ENCODE data around the gene TEKT5.
"Not testable (repeated sequence)": the region's sequence is repeated elsewhere in the genome, so short reads cannot be mapped to it uniquely, and the experiment has no call there.

The TEKT5 gene

DNA sequence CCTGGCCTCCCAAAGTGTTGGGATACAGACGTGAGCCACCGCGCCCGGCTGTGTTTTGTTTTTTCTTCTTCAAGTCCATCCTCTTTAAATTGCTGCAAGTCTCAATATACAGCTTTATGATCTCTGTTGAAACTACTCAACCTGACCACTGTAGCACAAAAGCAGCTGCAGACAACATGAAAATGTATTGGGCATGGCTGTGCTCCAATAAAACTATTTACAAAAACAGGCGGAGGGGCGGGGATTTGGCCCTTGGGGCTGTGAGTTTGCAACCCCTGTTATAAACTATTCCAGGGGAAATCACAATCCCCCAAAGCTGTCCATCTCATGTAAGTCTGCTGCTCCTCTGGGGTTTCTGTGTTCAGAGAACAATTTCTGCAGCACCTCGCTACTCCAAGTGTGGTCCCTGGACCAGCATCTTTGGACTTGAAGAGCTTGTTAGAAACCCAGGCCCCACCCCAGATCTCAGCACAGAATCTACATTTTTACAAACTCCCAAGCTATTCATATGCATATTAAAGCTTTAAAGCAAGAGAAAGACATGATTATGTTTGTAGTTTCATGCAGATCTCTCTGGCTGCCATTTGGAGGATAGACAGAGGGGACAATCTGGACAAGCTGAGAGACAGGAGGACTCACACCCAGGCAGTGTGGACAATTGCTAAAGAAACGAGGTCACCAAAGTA is 33.6 kb downstream of the TEKT5 start:
- no peak for DNase-seq (ENCODE audit: low read depth in 1 of 2, low spot score in 1 of 2)

- no peak for DNase-seq (ENCODE audit: low read depth in 1 of 2, low spot score in 1 of 2)
Observed at GRCh38 chr16:10658943-10659342, 35.8 kb downstream of the TEKT5 start.

DNA sequence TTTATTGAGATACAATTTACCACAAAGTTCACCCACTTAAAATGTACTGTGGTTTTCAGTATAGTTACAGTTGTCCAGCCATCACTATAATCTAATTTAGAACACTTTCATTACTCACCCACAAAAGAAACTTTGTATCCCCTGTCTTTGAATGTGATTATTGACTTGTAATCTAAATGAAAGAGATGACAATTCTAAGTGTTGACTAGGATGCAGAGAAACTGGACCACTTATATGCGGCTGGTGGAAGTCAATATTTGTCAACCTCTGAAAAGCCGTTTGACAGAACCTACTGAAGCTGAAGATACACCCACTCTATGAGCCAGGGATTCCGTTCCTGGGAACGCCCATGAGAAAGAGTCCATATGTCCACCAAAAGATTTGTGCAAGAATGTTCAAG is 36.8 kb downstream of the TEKT5 start:
- DNase-seq (ENCODE audit: low read depth in 1 of 2, low spot score in 1 of 2), result no peak

GRCh38 chr16:10656618-10657017 is 38.1 kb downstream of the TEKT5 start:
- no peak for DNase-seq (ENCODE audit: low read depth in 1 of 2, low spot score in 1 of 2)

DNA sequence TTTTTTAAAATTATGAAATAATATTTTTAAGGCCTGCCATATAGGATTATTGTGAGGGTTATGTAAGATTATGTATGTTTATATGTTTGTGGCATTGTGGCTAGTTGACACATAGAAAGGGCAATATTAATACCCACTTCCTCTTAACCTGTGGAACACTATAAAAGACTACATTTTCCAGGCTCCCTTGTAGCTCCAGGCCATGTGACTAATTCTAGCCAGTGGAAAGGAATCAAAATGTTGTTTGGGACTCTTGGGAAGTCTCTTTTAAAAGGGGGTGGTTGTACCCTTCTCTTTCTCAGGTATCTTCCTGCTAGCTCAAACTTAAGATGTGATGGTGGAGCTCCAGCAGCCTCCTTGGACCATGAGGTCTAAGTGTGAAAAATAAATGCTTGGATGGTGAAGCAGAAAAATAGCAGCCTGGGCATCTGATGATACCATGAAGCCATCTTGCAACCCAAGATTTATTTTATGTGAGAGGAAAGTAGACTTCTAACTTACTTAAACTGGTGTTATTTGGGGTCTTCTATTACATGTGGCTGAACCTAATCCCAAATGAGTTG is 39.2 kb downstream of the TEKT5 start:
- no peak for DNase-seq (ENCODE audit: low read depth in 1 of 2, low spot score in 1 of 2)

DNA sequence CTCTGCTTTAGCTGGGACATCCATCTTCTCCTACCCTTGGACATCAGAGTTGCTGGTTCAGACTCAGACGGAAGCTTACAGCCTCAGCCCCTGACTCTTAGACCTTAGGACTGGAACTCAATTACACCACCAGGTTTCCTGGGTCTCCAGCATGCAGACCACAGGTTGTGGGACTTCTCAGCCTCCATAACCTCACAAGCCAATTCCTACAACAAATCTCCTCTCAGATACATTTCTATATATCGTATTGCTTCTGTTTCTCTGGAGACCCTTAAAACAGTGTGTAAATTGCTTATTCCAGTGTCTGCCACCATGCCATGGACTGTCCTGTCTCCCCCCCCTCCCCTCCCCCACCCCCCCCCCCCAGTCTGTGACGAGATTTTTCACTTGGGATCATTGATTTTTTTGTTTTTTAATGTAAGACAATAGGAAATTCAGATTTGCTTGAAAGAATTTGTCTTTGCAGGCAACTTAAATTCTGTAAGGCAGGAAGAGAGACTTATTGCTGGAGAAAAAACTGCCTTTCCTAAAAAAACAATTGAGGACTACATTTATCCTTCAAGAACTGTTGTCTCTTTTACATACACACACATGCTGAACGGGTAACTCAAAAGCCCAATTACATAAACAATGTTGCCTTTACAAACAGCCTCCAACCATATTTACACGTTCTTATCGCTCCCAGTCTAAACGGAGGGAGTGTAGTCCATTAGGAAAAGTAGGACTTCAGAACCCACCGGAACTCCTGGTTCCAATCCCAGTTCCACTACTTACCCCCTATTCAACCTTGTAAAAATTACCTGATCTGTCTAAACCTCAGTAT is 39.9 kb downstream of the TEKT5 start:
- no peak for DNase-seq (ENCODE audit: low read depth in 1 of 2, low spot score in 1 of 2)

- DNase-seq (ENCODE audit: low read depth in 1 of 2, low spot score in 1 of 2), result no peak
Observed at GRCh38 chr16:10652730-10653590, 41.8 kb downstream of the TEKT5 start.

DNA sequence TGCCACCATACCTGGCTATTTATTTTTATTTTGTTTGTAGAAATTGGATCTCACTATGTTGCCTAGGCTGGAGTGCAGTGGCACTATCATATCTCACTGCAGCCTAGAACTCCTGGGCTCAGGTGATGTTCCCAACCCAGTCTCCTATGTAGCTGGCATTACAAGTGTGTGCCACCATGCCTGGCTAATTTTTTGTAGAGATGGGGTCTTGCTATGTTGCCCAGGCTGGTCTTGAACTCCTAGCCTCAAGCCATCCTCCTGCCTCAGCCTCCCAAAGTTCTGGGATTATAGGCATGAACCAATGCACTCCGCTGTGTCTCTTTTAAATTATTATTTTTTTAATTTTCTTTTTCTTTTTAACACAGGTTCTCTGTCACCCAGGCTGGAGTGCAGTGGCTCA is 45.6 kb downstream of the TEKT5 start:
- not testable (repeated sequence) for DNase-seq (ENCODE audit: low read depth in 1 of 2, low spot score in 1 of 2)

DNA sequence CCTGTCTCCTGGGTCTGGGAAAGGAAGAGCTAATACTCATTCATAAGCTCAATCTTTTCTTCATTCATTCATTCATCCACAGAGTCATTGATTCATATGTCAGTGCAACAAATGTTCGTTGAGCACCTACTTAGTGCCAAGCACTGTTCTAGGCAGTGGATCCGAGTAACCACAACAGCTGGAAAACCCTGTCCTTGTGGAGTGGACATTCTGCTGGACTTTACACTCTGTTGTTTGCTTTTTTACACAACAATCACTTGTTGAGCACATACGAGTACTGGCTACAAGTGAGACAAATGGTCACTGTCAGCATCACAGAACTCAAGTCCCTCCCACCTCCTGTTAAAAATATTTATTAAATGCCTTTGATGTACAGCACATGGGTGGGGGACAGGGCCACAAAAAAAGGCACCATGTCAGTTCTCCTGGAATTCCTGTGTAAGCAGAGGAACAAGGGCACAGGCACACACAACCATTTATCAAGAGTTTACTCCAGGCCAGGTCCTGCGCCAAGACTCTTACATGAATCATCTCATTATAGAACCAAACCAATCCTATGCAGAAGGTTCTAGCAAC is 46.9 kb downstream of the TEKT5 start:
- DNase-seq (ENCODE audit: low read depth in 1 of 2, low spot score in 1 of 2), result no peak

DNA sequence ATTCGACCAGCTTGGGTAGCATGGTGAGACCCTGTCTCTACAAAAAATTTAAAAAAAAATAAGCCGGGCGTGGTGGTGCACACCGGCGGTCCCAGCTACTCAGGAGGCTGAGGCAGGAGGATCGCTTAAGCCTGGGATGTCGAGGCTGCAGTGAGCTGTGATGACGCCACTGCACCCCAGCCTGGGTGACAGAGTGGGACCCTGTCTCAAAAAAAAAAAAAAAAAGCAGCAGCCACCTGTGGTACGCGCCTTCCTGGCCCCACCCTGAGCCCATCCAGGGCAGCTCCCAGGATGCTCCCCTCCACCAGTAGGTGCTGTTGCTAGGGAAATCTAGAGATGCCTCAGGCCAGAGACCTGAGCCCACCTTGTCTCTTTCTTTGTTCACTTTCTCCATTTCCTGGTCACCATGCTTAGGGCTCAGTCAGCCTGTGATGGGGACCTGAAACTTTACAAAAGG is 47.4 kb downstream of the TEKT5 start:
- DNase-seq (ENCODE audit: low read depth in 1 of 2, low spot score in 1 of 2), result no peak

DNA sequence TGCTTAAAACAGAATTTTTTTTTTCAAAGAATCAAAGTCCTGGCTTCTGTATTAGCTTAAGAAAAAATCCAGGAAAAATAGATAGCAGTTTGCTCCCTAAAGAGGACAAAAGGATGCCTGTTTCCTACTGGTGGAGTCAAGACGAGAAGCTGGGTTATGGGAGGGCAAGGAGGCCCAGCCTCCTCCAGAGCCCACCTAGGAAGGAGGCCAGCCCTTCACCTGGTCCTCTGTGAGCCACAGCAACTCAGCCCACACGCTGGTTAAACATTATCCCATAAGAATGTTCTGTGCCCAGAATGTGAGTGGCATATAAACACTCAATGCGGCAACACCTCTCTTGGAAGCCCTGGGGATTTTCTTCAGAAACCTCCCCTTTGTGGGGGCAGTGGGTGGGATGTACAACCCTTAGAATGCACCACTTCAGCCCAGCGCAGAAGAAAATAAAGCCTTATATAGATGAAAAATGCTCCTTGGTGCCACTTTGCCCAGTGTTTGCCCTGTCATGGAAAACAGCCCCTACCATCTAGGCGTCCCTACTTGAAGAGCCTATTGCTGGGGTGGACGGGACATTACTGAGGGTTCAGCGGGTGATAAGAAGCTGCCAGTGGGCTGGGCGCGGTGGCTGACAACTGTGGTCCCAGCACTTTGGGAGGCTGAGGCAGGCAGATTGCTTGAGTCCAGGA is 48.0 kb downstream of the TEKT5 start:
- no peak for DNase-seq (ENCODE audit: low read depth in 1 of 2, low spot score in 1 of 2)

DNA sequence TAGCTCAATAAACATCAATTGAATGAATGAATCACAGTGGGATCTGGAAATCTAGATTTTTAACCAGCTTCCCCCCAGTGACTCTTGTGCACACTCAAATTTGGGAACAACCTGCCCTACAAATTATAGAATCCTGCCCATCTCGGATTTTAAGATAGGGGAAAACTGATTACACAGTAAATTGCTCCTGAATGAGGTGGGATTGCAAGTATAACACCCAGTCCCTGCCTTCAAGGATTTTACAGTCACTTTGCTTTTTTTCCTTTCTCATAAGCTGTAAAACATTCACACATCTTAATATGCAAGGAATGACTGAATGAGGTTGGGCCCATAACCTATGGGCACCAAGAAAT is 48.5 kb downstream of the TEKT5 start:
- no peak for DNase-seq (ENCODE audit: low read depth in 1 of 2, low spot score in 1 of 2)

DNA sequence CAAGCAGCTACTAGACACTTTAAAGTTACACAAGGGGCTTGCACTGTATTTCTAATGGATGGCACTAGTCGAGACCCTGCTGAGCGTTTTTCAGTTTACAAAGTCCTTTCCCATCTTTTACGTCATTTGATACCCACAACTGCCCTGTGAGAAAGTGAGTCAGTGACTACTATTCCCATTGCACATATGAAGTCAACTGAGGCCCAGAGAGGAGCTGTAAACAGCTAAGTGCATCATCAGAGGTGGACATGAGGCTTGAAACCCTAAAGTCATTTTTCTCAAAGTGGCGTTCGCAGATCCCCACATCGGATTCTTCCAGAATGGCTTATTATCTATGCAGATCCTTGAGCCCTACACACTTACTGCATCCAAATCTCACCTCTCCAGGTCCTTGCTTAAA is 50.6 kb downstream of the TEKT5 start:
- DNase-seq (ENCODE audit: low read depth in 1 of 2, low spot score in 1 of 2), result no peak

- DNase-seq (ENCODE audit: low read depth in 1 of 2, low spot score in 1 of 2), result no peak
Observed at GRCh38 chr16:10642964-10643363, 51.8 kb downstream of the TEKT5 start.

DNA sequence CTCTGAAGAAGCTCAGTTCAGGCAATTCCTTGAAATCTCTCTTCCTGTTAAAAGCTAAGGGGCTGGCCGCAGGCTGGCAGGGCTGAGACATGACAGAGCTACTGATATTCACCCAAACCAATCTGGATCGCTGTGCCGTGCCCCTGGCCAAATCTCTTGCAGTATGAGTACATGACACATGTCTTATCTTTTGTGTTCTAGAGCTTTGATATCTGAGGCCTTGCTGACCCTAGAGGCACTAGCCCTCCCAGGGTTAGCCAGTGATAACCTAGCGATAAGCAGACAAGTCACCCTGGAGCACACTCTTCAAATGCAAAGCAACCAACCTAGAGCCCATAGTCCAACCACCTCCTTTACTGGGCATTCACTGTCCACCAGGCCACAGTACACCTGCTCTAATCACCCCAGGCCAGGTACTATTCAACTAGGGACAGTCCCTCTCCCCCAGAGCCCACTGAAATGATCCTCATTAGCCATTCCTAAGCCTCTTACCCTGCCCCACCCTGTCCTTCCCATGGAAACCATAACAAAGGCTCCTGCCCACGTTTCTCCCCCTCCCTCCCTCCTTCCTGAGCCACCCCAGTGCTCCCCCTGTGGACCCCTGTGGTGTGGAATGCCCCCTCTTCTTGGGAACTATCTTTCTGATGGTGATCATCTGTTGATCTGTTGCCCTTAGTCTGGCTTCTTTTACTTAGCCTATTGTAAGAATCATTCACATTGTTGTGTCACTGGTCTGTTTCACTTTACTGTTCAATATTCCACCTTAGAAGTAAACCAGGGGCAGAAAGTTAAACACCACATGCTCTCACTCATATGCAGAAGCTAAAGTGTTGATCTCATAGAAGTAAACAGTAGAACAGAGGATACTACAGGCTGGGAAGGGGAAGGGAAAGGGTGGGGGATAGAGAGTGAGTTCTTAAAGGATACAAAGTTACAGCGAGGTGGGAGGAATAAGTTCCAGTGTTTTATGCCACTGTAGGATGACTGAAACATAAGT is 52.5 kb downstream of the TEKT5 start:
- no peak for DNase-seq (ENCODE audit: low read depth in 1 of 2, low spot score in 1 of 2)

GRCh38 chr16:10641555-10641952 is 53.2 kb downstream of the TEKT5 start:
- no peak for DNase-seq (ENCODE audit: low read depth in 1 of 2, low spot score in 1 of 2)

- no peak for DNase-seq (ENCODE audit: low read depth in 1 of 2, low spot score in 1 of 2)
Observed at GRCh38 chr16:10640934-10641333, 53.8 kb downstream of the TEKT5 start.

DNA sequence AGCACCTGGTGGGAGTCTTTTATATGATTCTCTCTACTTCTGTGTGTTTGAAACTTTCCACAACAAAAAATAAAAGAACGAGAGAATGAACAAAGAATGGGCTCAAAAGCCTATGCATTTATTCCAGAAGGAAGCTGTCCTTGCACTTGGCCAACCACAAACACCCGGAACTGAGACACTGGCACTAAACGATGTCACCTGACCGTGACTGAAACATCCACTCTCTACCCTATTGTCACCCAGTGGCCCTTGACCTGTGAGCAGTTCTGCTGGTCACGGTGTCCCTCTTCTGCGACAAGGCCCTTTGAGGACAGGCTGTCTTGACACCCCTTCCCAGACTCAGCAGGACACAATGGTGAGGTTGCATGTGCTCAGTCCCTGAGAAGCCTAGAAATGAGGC is 56.6 kb downstream of the TEKT5 start:
- no peak for DNase-seq (ENCODE audit: low read depth in 1 of 2, low spot score in 1 of 2)

- DNase-seq (ENCODE audit: low read depth in 1 of 2, low spot score in 1 of 2), result no peak
Observed at GRCh38 chr16:10637337-10638037, 57.2 kb downstream of the TEKT5 start.

Measured in activated T-helper 1 cell treated with anti-CD3 and anti-CD28 coated beads, Interleukin-2, amount 50 U/mL, for 16 hours (primary cell).